ENCODE measurements around the gene KLHL21.

The KLHL21 gene

DNA sequence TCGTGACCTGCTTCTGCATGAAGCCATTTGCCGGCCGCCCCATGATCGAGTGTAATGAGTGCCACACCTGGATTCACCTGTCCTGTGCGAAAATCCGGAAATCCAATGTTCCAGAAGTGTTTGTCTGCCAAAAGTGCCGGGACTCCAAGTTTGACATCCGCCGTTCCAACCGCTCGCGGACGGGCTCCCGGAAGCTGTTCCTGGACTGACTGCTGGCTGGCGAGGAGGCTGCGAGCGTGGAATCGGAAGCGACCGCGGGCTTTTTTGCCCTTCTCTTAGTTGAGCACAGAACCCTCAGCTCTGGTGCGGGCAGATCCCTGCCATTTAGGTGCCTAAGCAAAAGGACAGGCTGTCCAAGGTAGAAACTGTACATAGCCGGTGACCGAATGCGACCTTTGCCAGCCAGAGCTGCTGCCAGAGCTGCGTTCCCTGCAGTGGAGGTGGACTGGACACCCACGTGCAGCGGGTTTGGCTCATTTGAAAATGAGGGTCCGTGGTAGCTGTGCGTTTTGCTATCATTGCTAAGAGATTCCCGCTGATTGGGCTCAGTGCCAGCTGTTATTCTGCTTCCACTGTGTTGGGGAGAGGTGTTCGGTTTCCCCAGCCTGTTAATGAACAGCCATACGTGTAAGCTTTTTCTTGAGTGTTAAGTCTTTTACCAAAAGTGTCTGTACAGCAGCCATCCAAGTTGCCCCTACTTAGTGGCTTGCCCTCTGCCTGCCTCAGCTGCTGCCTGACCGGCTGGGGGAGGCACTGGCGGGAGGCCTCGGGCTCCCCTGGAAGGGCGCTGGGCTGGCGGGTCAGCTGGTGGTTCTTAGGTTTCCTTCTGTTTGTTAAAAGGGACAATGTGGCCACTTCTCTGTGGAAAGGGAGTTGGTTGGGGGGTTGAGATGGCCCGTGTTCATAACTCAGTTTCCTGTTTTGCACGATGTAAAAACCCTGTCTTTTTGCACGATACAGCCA is 19.0 kb upstream of the KLHL21 start:
- in situ Hi-C loops (cut with HindIII; ENCODE audit: low pct_unique_long_range_greater_than_20kb, low sequenced_read_pairs) = no loop called here
- TF ChIP-seq JUND (IDR thresholded peaks at IDR 0.05; ENCODE audit: low read depth) = no peak
- no peak for DNase-seq (ENCODE audit: low read depth in 1 of 2, low spot score in 1 of 2)

- in situ Hi-C loops (cut with HindIII; ENCODE audit: low pct_unique_long_range_greater_than_20kb, low sequenced_read_pairs) = no loop called here
- no peak for TF ChIP-seq JUND (IDR thresholded peaks at IDR 0.05; ENCODE audit: low read depth)
- no peak for DNase-seq (ENCODE audit: low read depth in 1 of 2, low spot score in 1 of 2)
Observed at GRCh38 chr1:6619045-6619444, 16.4 kb upstream of the KLHL21 start.

- TF ChIP-seq JUND (IDR thresholded peaks at IDR 0.05; ENCODE audit: low read depth) = no peak
- no peak for DNase-seq (ENCODE audit: low read depth in 1 of 2, low spot score in 1 of 2)
- in situ Hi-C loops (cut with HindIII; ENCODE audit: low pct_unique_long_range_greater_than_20kb, low sequenced_read_pairs) = no loop called here
Observed at GRCh38 chr1:6614929-6615785, 12.5 kb upstream of the KLHL21 start.

DNA sequence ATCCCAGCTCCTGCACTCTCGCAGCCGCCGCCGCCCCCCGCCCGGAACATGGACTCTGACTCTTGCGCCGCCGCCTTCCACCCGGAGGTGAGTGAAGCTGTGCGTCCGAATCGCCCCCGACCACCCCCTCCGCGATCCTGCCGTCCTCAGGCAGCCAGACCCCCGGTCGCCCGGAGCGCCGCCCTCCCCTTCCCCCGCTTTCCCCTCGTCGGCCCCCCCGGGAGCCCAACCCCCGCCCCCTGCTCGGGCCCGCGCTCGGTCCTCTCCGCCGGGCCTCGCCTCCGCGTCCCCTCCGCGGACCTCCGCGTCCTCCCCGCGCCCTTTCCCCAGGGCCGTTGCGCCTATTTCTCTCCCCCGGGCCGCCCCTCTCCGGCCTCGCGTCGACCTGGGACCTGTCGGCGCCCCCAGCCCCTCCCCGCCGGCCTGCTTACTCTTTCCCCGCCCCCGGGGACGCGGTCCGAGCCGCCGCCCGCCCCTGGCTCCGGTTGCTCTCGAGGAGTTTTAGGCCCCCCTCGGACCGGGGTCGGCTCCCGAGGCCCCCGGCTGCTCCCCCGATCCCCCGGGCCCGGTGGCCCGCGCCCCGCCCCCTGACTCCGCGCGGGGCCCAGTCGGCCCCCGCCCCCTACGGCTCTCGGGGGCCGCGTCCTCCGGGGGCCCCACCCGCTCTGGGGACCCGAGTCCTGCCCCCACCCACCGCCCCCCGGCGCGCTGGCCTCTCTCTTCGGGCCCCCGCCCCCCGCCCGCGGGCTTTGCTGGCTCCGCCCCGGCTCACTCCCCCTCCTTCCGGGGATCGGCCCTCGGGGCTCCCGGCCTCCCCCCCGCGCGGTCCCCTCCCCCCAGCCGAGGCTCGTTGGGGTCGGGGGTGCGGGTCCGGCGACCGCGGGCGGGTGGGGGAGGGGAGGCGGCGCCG is 11.6 kb upstream of the KLHL21 start:
- in situ Hi-C loops (cut with HindIII; ENCODE audit: low pct_unique_long_range_greater_than_20kb, low sequenced_read_pairs) = no loop called here
- DNase-seq (ENCODE audit: low read depth in 1 of 2, low spot score in 1 of 2) = peak in 1 of 2 experiments; percentile 37
- TF ChIP-seq JUND (IDR thresholded peaks at IDR 0.05; ENCODE audit: low read depth) = no peak

- no peak for TF ChIP-seq JUND (IDR thresholded peaks at IDR 0.05; ENCODE audit: low read depth)
- in situ Hi-C loops (cut with HindIII; ENCODE audit: low pct_unique_long_range_greater_than_20kb, low sequenced_read_pairs) = no loop called here
- peak; percentile 93 to 99 for DNase-seq (ENCODE audit: low read depth in 1 of 2, low spot score in 1 of 2)
Observed at GRCh38 chr1:6613361-6614018, 10.8 kb upstream of the KLHL21 start, which contains the start of gene PHF13. Gene PHF13 (plus strand): TSS chr1:6613731. CDS start chr1:6614067, 336 bp downstream.

GRCh38 chr1:6612641-6613360 is 10.1 kb upstream of the KLHL21 start:
- in situ Hi-C loops (cut with HindIII; ENCODE audit: low pct_unique_long_range_greater_than_20kb, low sequenced_read_pairs) = no loop called here
- DNase-seq (ENCODE audit: low read depth in 1 of 2, low spot score in 1 of 2) = peak; percentile 55 to 73
- no peak for TF ChIP-seq JUND (IDR thresholded peaks at IDR 0.05; ENCODE audit: low read depth)

GRCh38 chr1:6603915-6604558 is 1.4 kb upstream of the KLHL21 start:
- DNase-seq (ENCODE audit: low read depth in 1 of 2, low spot score in 1 of 2) = peak in 1 of 2 experiments; percentile 63
- in situ Hi-C loops (cut with HindIII; ENCODE audit: low pct_unique_long_range_greater_than_20kb, low sequenced_read_pairs) = no loop called here

DNA sequence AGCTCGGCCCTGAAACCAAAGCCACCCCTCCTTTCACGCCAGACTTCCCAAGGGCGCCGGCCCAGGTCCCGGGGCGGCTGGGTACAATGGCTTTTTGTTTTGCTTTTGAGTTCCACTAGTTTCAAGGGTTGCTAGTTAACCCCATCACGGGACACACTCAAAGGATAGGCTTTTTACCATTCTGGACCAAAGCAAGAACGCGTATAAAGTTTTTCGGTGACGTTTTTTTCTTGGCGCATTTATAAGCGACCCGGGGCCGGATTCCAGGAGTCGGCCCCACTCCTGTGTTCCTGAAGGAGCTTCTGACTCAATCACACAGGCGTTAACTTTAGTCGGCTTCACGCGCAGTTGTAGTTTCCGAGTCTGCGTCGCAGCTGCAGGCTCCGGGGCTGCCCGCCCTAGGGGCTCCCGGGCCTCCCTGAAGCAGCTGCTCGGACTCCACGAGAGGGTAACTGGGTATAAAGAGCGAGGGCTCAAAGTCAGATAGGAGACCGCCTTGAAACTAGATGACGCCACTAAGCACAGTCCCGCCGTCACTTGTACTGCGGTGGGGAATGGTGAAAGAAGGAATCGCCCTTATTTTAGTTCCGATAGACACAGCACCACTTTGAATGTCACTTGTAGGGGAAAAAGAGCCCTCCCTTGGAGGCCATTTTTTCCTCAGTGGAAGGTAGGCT is 707 bp upstream of the KLHL21 start:
- peak in 1 of 2 experiments; percentile 51 for DNase-seq (ENCODE audit: low read depth in 1 of 2, low spot score in 1 of 2)
- in situ Hi-C loops (cut with HindIII; ENCODE audit: low pct_unique_long_range_greater_than_20kb, low sequenced_read_pairs) = no loop called here
- no peak for TF ChIP-seq JUND (IDR thresholded peaks at IDR 0.05; ENCODE audit: low read depth)

More at GRCh38 chr1:6603915-6604558, 1.4 kb upstream of the KLHL21 start:
- no peak for TF ChIP-seq JUND (IDR thresholded peaks at IDR 0.05; ENCODE audit: low read depth)

- in situ Hi-C loops (cut with HindIII; ENCODE audit: low pct_unique_long_range_greater_than_20kb, low sequenced_read_pairs) = no loop called here
- no peak for TF ChIP-seq JUND (IDR thresholded peaks at IDR 0.05; ENCODE audit: low read depth)
- no peak for DNase-seq (ENCODE audit: low read depth in 1 of 2, low spot score in 1 of 2)
Observed at GRCh38 chr1:6601923-6602668, 573 bp downstream of the KLHL21 start.

All from T47D (cell line).